PC-9 (cell line): ENCODE results near the gene TRIM37. TPM values are rescaled to one million over a fixed set of nuclear protein-coding genes. Genes with fewer than 3 reads are reported as not detected.

Source experiments
- BruUV-seq: library from RNA; stranded (reverse); fragments of 400-500 nt; replicated peaks from 2 replicates; lab custom pipeline; 2021; lab: Mats Ljungman, UMichigan
- CTCF ChIA-PET: fragments of 300-600 bp; sonication (Branson Sonifier 250); formaldehyde crosslinking; loops from one replicate; lab custom pipeline; 2022; ENCODE audit warnings: antibody characterized with exemption; lab: Charles Lee
- POLR2A ChIA-PET: fragments of 300-600 bp; sonication (Branson Sonifier 250); formaldehyde crosslinking; loops from one replicate; lab custom pipeline; 2022; ENCODE audit warnings: antibody characterized with exemption; ENCODE audit not compliant: unreplicated experiment; lab: Charles Lee
- DNase-seq, 2 experiments: peaks; one replicate each; pipeline versions ENCODE4 v3.0.0 to v3.0.0-alpha.2; 2015 to 2022; ENCODE audit warnings: mixed read lengths in 1 of 2
- H2AFZ ChIP-seq: fragments of 200-600 bp; sonication (generic); 2 replicates; pipeline ENCODE4 v1.8.1; 2017; ENCODE audit warnings: antibody characterized with exemption
- H3F3A ChIP-seq: fragments of 200-600 bp; sonication (generic); 2 replicates; pipeline ENCODE4 v1.8.1; 2017; ENCODE audit warnings: antibody characterized with exemption, mild to moderate bottlenecking, low read depth; ENCODE audit not compliant: insufficient read depth
- H3K27ac ChIP-seq: fragments of 200-600 bp; sonication (generic); 2 replicates; pipeline ENCODE4 v1.6.1; 2016; ENCODE audit warnings: mixed run types
- H3K27me3 ChIP-seq: fragments of 200-600 bp; sonication (generic); 2 replicates; pipeline ENCODE4 v1.6.1; 2016; ENCODE audit warnings: low read depth, mixed run types; ENCODE audit not compliant: insufficient read depth
- H3K36me3 ChIP-seq: fragments of 200-600 bp; sonication (generic); 2 replicates; pipeline ENCODE4 v1.6.1; 2016; ENCODE audit warnings: low read depth, mixed run types
- H3K4me1 ChIP-seq: fragments of 200-600 bp; sonication (generic); replicated peaks from 2 replicates; pipeline ENCODE4 v1.6.1; 2016; ENCODE audit warnings: mixed run types; ENCODE audit not compliant: insufficient read depth
- H3K4me2 ChIP-seq: fragments of 200-600 bp; sonication (generic); 2 replicates; pipeline ENCODE4 v1.6.1; 2017; ENCODE audit warnings: mixed run types
- H3K4me3 ChIP-seq: fragments of 200-600 bp; sonication (generic); 2 replicates; pipeline ENCODE4 v1.6.1; 2016; ENCODE audit warnings: mixed run types
- H3K79me2 ChIP-seq: fragments of 200-600 bp; sonication (generic); 2 replicates; pipeline ENCODE4 v1.6.1; 2017; ENCODE audit warnings: low read depth, mixed run types
- H3K9me2 ChIP-seq: fragments of 200-600 bp; sonication (generic); 2 replicates; pipeline ENCODE4 v1.8.1; 2017; ENCODE audit warnings: mild to moderate bottlenecking; ENCODE audit not compliant: insufficient read depth
- H3K9me3 ChIP-seq: fragments of 200-600 bp; sonication (generic); 2 replicates; pipeline ENCODE4 v1.8.1; 2016; ENCODE audit warnings: low read depth; ENCODE audit not compliant: insufficient read depth
- H4K20me1 ChIP-seq: fragments of 200-600 bp; sonication (generic); 2 replicates; pipeline ENCODE4 v1.8.1; 2017; ENCODE audit not compliant: insufficient read depth
- CTCF ChIP-seq: fragments of 200-600 bp; sonication (generic); conservative IDR thresholded peaks from 2 replicates; pipeline ENCODE4 v1.6.1; 2017; ENCODE audit warnings: mixed run types, antibody characterized with exemption, mild to moderate bottlenecking, moderate library complexity
- EZH2 ChIP-seq: fragments of 200-600 bp; sonication (generic); IDR thresholded peaks from 2 replicates; pipeline ENCODE4 v1.8.0; 2017; ENCODE audit warnings: antibody characterized with exemption, low read depth
- intact Hi-C: fragments of 100-400 bp; cut with micrococcal nuclease; formaldehyde crosslinking; loops from one replicate; pipeline ENCODE4 v1.10.0; 2022; ENCODE audit not compliant: unreplicated experiment
- total RNA-seq: library from RNA; stranded (reverse); gene quantifications from 2 replicates; pipeline ENCODE4 v1.2.3, GENCODE V29; 2021

TRIM37 gene
- total RNA-seq, 1 experiment from 2014 or later, result 24.6 TPM

- no peak for TF ChIP-seq EZH2
- TF ChIP-seq CTCF, result no peak
- intact Hi-C loops, result no loop called here
- Histone ChIP-seq H3K4me1 (peaks cover 10% of the 10 kb centered on the region), H3F3A (peaks cover 12% of the 10 kb centered on the region), H3K4me3 (no peak overlapping the region), H4K20me1 (no peaks in the 10 kb centered on the region), H3K36me3 (peaks cover 29% of the 10 kb centered on the region), H3K79me2 (no peaks in the 10 kb centered on the region), H3K9me2 (no peaks in the 10 kb centered on the region), H2AFZ (no peak overlapping the region), H3K9me3 (no peaks in the 10 kb centered on the region), H3K27me3 (no peaks in the 10 kb centered on the region), H3K27ac (no peak overlapping the region), H3K4me2 (no peak overlapping the region)
- DNase-seq, result no peak
- no TSS peak for BruUV-seq
- CTCF ChIA-PET, result no interaction called here
- POLR2A ChIA-PET, result interaction anchor here (0.6 kb wide), 1 partner anchor 25 kb away, joined by 6 read pairs; no protein-coding TSS in a partner anchor
These were observed 36.8 kb downstream of the TRIM37 start for GRCh38 chr17:59069856-59070255.

- POLR2A ChIA-PET, result no interaction called here
These were observed 38.9 kb downstream of the TRIM37 start for GRCh38 chr17:59067756-59068155.

GRCh38 chr17:59067340-59067739 is 39.3 kb downstream of the TRIM37 start:
- H3K79me2 ChIP-seq, result no peaks in the 10 kb centered on the region
- POLR2A ChIA-PET, result no interaction called here

More at GRCh38 chr17:59067756-59068155, 38.9 kb downstream of the TRIM37 start:
- intact Hi-C loops, result no loop called here
- peaks cover 26% of the 10 kb centered on the region for H3K36me3 ChIP-seq
- no peaks in the 10 kb centered on the region for H3K79me2 ChIP-seq
- no peaks in the 10 kb centered on the region for H3F3A ChIP-seq
- no peaks in the 10 kb centered on the region for H4K20me1 ChIP-seq
- H3K4me3 ChIP-seq, result no peak overlapping the region
- TF ChIP-seq EZH2 (no peak), CTCF (no peak)
- H3K4me1 ChIP-seq, result no peaks in the 10 kb centered on the region
- BruUV-seq, result no TSS peak
- H3K9me2 ChIP-seq, result no peaks in the 10 kb centered on the region
- no peak for DNase-seq
- no peaks in the 10 kb centered on the region for H3K27me3 ChIP-seq
- no peak overlapping the region for H3K27ac ChIP-seq
- no peaks in the 10 kb centered on the region for H3K9me3 ChIP-seq
- H3K4me2 ChIP-seq, result no peak overlapping the region
- no peak overlapping the region for H2AFZ ChIP-seq
- CTCF ChIA-PET, result no interaction called here

More at GRCh38 chr17:59067340-59067739, 39.3 kb downstream of the TRIM37 start:
- H3K27me3 ChIP-seq, result no peaks in the 10 kb centered on the region
- H4K20me1 ChIP-seq, result no peaks in the 10 kb centered on the region
- no peaks in the 10 kb centered on the region for H3K4me1 ChIP-seq
- CTCF ChIA-PET, result no interaction called here
- no peaks in the 10 kb centered on the region for H3K9me3 ChIP-seq
- no peak overlapping the region for H2AFZ ChIP-seq
- no peak overlapping the region for H3K27ac ChIP-seq
- no peaks in the 10 kb centered on the region for H3K9me2 ChIP-seq
- no peaks in the 10 kb centered on the region for H3F3A ChIP-seq
- peaks cover 30% of the 10 kb centered on the region for H3K36me3 ChIP-seq
- intact Hi-C loops, result no loop called here
- TF ChIP-seq EZH2 (no peak), CTCF (no peak)
- no TSS peak for BruUV-seq
- no peak overlapping the region for H3K4me2 ChIP-seq
- H3K4me3 ChIP-seq, result no peak overlapping the region
- no peak for DNase-seq
